GM19238 (cell line): Measurements from ENCODE around the gene LRFN4.
"Not testable (repeated sequence)": the region's sequence is repeated elsewhere in the genome, so short reads cannot be mapped to it uniquely, and the experiment has no call there.

Experiments
- DNase-seq: peaks from one replicate; pipeline ENCODE4 v3.0.0; 2011; ENCODE audit warnings: low spot score; ENCODE audit not compliant: insufficient read length

Gene LRFN4

DNA sequence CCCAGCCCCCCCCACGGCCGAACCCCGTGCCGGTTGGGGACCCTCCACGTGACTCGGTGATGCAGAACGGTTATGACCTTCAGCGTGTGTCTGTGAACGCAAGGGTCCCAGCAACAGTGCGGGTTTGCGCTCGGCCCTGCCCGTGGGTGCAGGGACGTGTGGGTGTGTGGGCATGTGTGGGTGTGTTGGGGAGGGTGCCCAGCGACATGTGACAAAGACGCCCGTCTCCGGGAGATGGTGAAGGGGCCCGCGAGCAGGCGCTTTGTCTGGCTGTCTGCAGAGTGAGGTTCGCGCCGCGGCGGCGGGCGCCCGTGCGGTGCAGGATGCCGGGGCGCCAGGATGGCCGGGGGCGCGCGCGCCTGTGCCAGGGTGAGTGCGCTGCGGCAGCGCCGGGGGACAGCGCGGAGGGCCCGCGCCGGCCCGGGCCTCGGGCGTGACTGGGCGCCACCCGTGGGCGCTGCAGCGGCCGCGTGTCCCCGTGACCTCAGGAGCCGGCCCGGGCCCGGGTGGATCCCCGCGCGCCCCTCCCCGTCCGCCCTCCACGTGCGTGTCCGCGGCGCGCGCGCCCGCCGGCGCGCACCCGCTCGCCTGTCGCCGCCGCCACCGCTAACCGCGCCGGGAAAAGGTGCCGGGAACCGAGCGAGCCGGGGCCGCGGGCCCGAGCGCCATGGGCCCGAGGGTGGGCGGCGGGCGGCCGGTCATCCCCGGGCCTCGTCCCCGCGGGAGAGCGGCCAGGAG, at the start of gene LRFN4:
Gene LRFN4, plus strand, starts transcription at position 569 of the 738 bp plus-strand sequence. CDS start 681 bp downstream, outside the sequence.
- peak; percentile 70 for DNase-seq

DNA sequence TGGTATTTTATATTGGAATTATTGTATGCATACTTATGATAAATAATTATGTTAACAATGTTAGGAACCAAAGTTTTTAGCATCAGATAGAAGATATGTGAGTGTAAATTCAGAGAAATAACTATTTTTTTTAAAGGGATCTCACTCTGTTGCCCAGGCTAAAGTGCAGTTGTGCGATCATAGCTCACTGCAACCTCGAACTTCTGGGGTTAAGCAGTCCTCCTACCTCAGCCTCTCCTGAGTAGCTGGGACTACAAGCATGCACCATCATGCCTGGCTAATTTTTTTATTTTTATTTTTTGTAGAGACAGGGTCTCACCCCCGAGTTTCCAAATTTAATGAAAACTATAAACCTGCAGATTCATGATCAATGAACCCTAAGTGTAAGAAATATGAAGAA, 47.3 kb upstream of the LRFN4 start:
- no peak for DNase-seq

DNA sequence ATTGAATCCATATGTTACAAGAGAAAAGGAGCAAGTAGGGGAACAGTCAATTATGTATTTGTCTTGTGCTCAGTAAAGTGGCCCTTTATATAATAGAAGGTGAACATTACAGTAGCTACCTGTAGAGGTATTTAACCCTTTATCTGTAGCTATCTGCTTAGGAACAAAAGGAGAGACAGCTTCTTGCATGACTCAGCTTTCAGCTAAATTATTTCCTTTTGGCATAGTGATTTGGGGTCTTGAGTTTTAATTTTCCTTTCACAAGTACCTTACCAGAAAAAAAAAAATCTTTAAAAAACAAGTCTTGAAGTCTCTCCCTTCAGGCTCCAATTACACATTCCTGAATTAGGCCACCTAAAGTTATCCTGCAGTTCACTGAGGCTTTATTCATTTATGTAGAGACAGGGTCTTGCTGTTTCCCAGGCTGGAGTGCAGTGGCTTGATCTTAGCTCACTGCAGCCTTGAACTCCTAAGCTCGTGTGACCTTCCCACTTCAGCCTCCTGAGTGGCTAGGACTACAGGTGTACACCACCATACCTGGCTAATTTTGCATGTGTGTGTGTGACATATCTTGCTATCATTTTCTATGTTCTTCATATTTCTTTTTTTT, 46.2 kb upstream of the LRFN4 start:
- no peak for DNase-seq

DNA sequence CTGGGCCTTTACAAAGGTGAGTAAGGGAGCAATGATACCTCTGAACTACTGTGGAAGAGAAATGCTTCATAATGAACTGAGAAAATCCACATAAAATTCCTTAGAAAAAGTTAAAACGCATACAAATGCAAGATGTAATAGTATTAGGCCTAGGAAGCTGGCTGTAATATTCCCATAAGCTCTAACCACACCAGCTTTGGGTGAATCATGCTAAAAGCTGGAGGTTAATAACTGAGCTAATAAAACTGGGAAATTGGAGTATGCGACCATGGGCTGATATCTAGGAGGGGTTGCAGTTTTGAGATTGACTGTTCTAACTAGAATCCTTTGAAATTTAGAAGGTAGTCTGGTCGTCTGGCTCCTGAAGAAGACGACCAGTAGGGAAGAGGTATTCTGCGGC, 42.2 kb upstream of the LRFN4 start:
- no peak for DNase-seq

DNA sequence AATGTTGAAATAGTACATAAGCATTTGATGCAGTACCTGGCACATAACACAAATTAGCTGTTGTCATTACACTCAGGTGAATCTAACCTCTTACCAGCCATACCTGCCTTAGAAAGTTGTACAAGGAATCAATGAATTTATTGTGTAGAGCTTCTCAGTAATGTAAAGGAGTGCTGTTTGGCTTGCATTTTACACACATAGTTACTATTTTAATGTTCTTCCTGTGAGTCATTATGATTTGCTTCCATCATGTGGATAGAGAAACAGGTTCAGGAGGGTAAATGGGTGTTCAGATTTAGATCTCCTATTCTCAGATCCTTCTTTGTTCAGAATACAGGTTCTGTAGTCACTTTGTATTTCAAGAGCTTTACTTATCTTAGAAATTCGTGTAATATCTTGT, 41.2 kb upstream of the LRFN4 start:
- DNase-seq: no peak

DNA sequence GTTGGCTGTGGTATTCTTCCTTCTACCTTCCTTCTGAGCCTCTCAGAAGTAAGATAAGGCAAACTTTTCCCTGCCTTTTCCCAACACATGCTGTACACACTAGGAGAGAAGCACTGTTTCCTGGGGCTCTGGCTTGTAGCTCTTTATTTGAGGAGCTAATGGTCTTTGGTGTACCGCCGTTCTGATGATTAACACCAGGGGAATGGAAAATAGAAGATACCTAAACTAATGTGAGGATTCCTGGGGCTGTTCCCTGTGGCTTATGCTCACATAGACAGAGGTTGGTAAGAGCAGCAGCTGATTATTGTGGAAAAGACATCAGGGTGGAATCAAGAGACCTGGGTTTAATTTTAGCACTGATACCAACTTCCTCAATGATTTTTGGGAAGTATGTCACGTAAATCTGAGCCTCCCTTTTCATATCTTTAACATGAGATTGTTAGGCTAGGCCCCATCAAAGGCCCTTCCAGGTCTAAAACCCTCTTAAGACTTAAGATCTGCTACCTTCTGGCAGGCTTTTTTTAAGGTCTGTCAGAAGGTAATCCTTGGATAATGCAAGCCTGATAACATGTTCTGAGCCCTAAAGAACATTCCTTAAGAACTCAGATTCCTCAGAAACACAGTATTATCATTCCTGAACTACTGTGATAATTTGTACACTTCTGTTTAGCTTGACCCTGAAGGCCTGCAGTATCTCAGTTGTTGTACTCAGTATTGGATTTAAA, 38.5 kb upstream of the LRFN4 start:
- DNase-seq: no peak

DNA sequence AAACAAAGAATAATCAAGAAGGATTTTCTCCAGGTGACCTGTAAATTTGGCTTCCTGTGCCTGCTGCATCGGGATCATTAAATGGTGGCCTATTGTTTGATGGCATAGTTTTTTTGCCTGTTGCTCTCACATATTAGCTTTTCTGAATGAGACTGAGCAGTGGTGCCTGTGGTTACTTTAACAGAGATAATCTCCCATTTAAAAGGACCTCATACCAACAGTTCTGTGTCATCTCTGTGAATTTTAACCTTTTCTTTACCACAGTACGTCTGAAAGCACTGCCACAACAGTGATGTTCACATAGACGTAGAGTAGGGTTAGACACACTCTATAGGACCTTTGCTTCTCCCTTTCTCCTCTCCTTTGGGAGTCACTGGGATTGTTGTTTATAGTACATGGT, 36.5 kb upstream of the LRFN4 start:
- DNase-seq: no peak

DNA sequence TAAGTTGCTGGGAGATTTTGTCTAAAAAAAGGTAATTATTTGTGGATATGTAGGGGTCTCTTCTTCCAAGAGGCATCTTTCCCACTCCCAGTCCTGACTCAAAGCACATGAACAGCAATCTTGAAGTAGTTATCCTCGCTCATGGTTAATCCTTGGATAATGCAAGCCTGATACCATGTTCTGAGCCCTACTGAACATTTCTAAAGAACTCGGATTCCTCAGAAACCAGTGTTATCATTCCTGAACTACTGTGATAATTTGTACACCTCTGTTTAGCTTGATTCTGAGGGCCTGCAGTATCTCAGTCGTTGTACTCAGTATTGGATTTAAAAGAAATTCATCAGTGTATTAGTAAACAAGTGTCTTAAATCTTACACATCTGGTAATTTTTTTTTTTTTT, 36.0 kb upstream of the LRFN4 start:
- DNase-seq: no peak

DNA sequence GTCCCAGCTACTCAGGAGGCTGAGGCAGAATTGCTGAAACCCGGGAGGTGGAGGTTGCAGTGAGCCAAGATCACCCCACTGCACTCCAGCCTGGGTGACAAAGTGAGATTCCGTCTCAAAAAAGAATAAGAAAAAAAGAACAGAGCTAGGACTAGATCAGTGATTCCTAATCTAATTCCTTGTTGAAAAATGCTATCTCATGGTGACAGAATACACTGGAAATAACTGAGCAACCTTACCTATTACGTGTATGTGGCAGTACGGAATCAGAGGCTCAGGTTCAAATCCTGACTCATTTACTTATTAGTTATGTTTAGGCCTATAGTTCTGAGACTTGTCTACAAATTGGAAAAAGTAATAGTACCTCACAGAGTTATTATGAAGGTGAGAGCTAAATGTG, 33.2 kb upstream of the LRFN4 start:
- DNase-seq: no peak

DNA sequence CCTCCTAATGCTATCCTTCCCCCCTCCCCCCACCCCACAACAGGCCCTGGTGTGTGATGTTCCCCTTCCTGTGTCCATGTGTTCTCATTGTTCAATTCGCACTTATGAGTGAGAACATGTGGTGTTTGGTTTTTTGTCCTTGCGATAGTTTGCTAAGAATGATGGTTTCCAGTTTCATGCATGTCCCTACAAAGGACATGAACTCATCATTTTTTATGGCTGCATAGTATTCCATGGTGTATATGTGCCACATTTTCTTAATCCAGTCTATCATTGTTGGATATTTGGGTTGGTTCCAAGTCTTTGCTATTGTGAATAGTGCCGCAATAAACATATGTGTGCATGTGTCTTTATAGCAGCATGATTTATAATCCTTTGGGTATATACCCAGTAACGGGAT, 32.3 kb upstream of the LRFN4 start:
- not testable (repeated sequence) for DNase-seq

DNA sequence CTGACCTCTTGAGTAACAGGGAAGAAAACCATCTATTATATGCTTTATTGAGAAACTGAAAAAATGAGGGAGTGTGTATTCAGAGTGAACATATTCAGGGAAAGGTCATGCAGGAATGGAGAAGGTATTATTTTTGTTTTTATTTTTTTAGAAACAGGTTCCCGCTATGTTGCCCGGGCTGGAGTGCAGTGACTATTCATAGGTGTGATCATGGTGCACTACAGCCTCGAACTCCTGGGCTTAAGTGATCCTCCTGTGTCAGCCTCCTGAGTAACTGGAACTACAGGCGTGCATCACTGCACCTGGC, 22.4 kb upstream of the LRFN4 start:
- DNase-seq: no peak

DNA sequence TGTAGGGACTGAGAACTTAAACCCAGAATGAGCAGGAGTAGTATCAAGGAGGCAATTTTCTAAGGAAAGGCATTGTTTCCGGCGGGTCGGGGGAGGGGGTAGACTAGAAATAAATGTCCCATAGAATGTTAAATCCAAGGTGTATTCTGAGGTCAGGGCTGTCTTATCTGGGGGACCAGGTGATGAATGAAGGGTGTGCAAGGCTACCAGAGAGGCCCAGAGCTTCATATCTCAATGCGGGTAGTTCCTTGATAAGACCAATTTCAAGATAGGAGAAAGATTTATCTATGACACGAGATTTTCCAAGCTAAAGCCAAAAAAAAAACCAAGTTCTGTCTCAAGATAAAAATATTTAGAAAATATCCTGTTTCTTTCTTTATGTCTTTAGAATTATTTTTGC, 21.9 kb upstream of the LRFN4 start:
- no peak for DNase-seq

DNA sequence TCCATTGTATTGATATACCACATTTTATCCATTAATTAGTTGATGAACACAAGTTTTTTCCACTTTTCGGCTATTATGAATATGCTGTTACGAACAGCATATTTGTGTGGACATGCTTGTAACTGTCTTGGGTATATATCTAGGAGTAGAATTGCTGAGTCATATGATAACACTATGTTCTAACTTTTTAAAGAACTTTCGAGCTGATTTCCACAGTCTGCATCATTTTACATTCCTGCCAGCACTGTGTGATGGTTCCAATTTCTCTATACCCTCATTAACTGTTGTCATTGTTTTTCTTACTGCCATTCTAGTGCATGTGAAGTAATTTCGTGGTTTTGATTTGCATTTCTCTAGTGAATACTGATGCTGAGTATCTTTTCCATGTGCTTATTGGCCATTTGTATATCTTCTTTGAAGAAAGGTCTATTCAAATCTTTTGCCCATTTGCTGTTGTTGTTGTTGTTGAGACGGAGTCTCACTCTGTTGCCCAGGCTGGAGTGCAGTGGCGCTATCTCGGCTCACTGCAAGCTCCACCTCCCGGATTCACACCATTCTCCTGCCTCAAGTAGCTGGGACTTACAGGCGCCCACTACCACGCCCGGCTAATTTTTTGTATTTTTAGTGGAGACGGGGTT, 21.0 kb upstream of the LRFN4 start:
- DNase-seq: no peak

DNA sequence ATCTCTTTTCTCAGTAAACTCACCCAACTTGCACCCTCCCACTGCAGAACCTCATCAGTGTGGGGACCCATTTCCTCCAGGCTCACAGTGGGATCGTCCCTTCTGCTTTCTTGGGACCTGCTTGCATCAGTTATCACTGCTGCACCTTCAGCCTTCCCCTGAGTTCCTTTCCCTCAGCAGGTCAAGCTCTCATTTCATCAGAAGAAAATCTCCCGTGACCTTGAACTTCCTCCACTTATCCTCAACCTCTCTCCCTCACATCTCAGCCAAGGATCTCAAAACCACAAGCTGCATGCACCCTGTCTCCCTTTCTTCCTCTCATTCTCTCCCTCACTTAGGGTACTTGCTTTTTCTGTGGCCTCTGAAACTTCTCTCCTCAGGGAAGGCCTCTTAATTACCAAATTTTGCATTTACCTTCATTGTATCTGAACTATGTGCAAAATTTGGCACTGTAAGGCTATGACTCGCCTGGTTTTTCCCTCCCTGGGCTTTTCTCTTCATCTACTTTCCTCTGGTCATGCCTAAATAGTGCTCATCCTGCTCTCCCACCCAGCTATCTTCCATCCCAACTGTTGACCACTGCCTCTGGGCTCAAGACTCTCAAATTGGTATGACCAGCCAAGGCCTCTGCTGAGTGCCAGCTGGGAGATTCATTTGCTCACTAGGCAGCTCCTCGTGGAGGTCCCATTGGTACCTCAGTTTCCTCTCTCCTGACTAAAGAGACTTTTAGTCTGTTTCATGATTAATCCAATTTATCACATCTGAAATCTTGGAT, 16.4 kb upstream of the LRFN4 start:
- no peak for DNase-seq

DNA sequence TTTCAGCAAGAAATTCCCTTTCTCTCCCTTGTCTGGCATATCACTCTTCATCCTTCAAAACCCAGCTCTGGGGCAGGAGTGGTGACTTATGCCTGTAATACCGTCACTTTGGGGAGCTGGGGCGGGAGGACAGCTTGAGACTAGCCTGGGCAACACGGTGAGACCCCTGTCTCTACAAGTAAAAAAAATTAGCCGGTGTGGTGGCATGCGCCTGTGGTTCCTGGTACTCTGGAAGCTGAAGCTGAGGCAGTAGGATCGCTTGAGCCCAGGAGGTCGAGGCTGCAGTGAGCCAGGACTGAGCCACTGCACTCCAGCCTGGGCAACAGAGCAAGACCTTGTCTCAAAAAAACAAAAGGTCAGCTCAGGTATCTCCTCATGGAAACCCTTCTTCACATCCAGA, 15.0 kb upstream of the LRFN4 start:
- no peak for DNase-seq

DNA sequence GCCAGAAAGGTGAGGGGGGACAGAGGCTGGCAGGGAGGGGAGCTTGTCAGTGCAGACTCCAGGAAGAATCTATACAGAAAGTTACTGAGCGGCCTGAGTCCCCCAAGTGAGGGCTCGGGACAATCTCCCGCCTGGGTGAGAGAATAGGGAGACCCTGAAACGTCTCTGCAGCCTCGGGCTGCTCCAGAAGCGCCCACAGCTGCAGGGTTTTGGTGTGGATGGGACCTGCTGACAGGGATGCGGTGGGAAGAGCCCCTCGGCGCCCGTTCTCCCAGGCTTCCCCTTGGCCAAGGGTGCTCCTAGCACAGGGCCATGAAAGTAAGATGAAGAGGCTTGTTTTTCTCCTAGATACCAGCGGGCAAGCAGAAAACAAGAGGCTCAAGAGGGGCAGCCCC, 14.4 kb upstream of the LRFN4 start:
- no peak for DNase-seq

DNA sequence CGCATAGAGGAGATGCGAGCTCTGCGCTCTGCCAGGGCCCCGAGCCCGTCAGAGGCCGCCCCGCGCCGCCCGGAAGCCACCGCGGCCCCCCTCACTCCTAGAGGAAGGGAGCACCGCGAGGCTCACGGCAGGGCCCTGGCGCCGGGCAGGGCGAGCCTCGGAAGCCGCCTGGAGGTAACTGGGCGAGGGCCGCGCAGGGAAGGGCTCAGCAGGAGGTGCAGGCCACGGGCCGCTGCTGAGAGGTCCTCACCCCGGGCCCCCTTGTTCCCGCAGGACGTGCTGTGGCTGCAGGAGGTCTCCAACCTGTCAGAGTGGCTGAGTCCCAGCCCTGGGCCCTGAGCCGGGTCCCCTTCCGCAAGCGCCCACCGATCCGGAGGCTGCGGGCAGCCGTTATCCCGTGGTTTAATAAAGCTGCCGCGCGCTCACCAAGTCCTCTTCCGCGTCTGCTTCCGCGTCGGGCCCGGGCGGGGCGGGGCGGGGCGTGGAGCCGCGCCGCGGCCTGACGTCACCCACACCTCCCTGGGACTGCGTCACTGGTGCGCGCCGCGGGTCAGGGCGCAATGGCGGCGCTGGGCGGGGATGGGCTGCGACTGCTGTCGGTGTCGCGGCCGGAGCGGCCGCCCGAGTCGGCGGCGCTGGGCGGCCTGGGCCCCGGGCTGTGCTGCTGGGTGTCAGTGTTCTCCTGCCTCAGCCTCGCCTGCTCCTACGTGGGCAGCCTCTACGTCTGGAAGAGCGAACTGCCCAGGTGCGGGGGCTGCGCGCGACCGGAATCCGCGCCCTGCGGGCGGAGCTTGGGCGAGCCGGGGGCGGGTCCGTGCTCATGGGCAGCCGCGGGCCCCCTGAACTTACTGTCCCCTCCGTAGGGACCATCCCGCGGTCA, 13.7 kb upstream of the LRFN4 start, which contains the start of gene RCE1:
Gene RCE1, plus strand, starts transcription at position 546 of the 880 bp plus-strand sequence. Its CDS starts 15 bp downstream, at position 561.
- DNase-seq: peak; percentile 93

DNA sequence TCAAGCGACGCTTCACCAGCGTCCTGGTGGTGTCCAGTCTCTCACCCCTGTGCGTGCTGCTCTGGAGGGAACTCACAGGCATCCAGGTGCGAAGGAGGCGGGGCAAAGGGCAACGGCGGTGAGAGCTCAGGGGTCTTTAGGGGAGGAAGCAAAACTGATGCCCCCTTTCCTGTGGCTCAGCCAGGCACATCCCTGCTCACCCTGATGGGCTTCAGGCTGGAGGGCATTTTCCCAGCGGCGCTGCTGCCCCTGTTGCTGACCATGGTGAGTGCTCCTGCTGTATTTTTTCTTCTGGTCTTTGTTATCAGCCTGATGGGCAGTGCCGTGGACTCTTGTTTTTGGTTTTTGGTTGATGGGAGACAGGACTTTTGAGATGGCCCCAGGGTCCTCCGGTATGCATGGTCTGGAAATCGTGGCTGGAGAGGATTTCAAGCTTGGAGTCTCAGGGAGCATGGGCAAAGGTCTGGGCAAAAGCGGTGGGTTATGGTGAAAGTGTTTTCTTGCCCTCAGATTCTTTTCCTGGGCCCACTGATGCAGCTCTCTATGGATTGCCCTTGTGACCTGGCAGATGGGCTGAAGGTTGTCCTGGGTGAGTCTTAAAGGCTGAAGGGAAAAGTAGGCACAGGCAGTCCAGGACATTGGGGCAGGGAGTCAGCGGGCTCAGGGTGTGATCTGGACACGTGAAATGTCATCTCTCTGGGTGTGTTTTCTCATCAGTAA, 12.9 kb upstream of the LRFN4 start:
- DNase-seq: no peak

DNA sequence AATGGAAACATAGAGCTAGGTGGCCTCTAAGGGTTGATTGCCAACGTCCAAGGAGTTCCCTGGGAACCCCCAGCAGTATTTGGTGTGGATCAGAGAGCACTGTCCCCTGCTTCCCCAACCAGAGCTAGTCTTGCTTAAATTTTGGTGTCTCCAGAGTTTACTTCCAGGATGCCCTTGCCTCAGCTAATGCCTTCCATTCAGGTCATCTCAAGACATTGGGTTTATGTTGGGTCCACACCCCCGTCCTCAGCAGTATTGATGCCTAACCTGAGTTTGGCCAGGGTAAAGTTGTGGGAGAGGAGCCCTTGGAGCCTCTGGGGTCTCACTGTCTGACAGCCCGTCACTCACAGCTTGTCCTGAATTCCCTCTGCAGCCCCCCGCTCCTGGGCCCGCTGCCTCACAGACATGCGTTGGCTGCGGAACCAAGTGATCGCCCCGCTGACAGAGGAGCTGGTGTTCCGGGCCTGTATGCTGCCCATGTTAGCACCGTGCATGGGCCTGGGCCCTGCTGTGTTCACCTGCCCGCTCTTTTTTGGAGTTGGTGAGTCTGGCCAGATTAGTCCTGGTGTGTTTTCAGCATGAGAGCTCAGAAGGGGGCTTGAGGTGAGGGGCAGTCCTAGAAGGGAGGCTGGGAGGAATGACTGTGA, 12.2 kb upstream of the LRFN4 start:
- no peak for DNase-seq
